Neural crest cell (in vitro differentiated cells): ENCODE results near the gene TACC2. TPM values are rescaled to one million over a fixed set of nuclear protein-coding genes. Genes with fewer than 3 reads are reported as not detected.
A peak's percentile ranks its signal among the peaks of the same experiment; 100 is the strongest.

ENCODE experiments used
- DNase-seq: peaks from one replicate; pipeline ENCODE4 v3.0.0; 2021; ENCODE audit warnings: low read depth, mixed read lengths, low spot score
- H3K27ac Mint-ChIP-seq: one replicate; pipeline ENCODE4 v1.8.0; 2021; ENCODE audit warnings: mild to moderate bottlenecking, mixed read lengths; ENCODE audit not compliant: unreplicated experiment
- H3K27me3 Mint-ChIP-seq: 2 replicates; pipeline ENCODE4 v1.8.0; 2021; ENCODE audit warnings: low read depth, mild to moderate bottlenecking, mixed read lengths
- H3K36me3 Mint-ChIP-seq: 2 replicates; pipeline ENCODE4 v1.8.0; 2021; ENCODE audit warnings: low read depth, mild to moderate bottlenecking, mixed read lengths
- H3K4me1 Mint-ChIP-seq: 2 replicates; pipeline ENCODE4 v1.8.0; 2021; ENCODE audit warnings: mixed read lengths
- H3K4me3 Mint-ChIP-seq: one replicate; pipeline ENCODE4 v1.8.0; 2021; ENCODE audit warnings: mild to moderate bottlenecking, mixed read lengths
- H3K9me3 Mint-ChIP-seq: 2 replicates; pipeline ENCODE4 v1.8.0; 2021; ENCODE audit warnings: mixed read lengths
- CTCF ChIP-seq: fragments of 200-600 bp; sonication (generic); conservative IDR thresholded peaks from 2 replicates; pipeline ENCODE4 v1.5.0; 2021; ENCODE audit warnings: antibody characterized with exemption, mild to moderate bottlenecking
- total RNA-seq: library from RNA; stranded (reverse); gene quantifications from 2 replicates; pipeline ENCODE4 v1.2.1, GENCODE V29; 2021

TACC2 gene
- total RNA-seq, 1 donor from 2014 or later = 48.2 TPM

GRCh38 chr10:122078326-122078725 lies 89.4 kb downstream of the TACC2 start:
- H3K27ac Mint-ChIP-seq = peak overlapping the region; percentile 50
- no peaks in the 10 kb centered on the region for H3K9me3 Mint-ChIP-seq
- peaks cover 5% of the 10 kb centered on the region for H3K4me1 Mint-ChIP-seq
- no peaks in the 10 kb centered on the region for H3K27me3 Mint-ChIP-seq
- H3K36me3 Mint-ChIP-seq = no peaks in the 10 kb centered on the region
- TF ChIP-seq CTCF = no peak
- no peak for DNase-seq
- no peak overlapping the region for H3K4me3 Mint-ChIP-seq

GRCh38 chr10:122078965-122079795 lies 90.2 kb downstream of the TACC2 start:
- DNase-seq = no peak
- Mint-ChIP-seq H3K27me3 (no peaks in the 10 kb centered on the region), H3K27ac (peak overlapping the region; percentile 76), H3K4me1 (peaks cover 5% of the 10 kb centered on the region), H3K9me3 (no peaks in the 10 kb centered on the region), H3K36me3 (no peaks in the 10 kb centered on the region), H3K4me3 (no peak overlapping the region)
- TF ChIP-seq CTCF = no peak

- no peaks in the 10 kb centered on the region for H3K36me3 Mint-ChIP-seq
- H3K9me3 Mint-ChIP-seq = no peaks in the 10 kb centered on the region
- H3K27me3 Mint-ChIP-seq = no peaks in the 10 kb centered on the region
- DNase-seq = no peak
- H3K27ac Mint-ChIP-seq = no peak overlapping the region
- TF ChIP-seq CTCF = no peak
- H3K4me3 Mint-ChIP-seq = no peak overlapping the region
- peaks cover 5% of the 10 kb centered on the region for H3K4me1 Mint-ChIP-seq
These were observed 93.9 kb downstream of the TACC2 start for GRCh38 chr10:122082616-122083477.

- H3K4me1 Mint-ChIP-seq = peaks cover under 1% of the 10 kb centered on the region
- H3K4me3 Mint-ChIP-seq = no peak overlapping the region
- no peaks in the 10 kb centered on the region for H3K36me3 Mint-ChIP-seq
These were observed 94.6 kb downstream of the TACC2 start for GRCh38 chr10:122083478-122084025.

More at GRCh38 chr10:122083478-122084025, 94.6 kb downstream of the TACC2 start:
- H3K9me3 Mint-ChIP-seq = no peaks in the 10 kb centered on the region
- no peak for DNase-seq
- H3K27ac Mint-ChIP-seq = no peak overlapping the region
- no peak for TF ChIP-seq CTCF
- H3K27me3 Mint-ChIP-seq = no peaks in the 10 kb centered on the region
